ENCODE measurements around the gene GRHL1.
"Not testable (repeated sequence)": the region's sequence is repeated elsewhere in the genome, so short reads cannot be mapped to it uniquely, and the experiment has no call there.

Gene GRHL1

DNA sequence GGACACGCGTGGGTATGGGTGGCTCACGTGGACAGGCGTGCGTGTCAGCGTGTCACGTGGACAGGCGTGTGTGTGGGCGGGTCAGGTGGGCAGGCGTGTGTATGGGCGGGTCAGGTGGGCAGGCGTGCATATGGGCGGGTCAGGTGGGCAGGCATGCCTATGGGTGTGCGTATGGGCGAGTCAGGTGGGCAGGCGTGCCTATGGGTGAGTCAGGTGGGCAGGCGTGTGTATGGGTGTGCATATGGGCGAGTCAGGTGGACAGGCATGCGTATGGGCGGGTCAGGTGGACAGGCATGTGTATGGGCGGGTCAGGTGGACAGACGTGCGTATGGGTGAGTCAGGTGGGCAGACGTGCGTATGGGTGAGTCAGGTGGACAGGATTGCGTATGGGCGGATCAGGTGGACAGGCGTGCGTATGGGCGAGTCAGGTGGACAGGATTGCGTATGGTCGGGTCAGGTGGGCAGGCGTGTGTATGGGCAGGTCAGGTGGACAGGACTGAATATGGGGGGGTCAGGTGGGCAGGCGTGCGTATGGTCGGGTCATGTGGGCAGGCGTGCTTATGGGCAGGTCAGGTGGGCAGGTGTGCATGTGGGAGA lies 61.0 kb downstream of the GRHL1 start:
- not testable (repeated sequence) for H3K9me2 ChIP-seq (replicated peaks; ENCODE audit: insufficient read depth, low read length); H3K9ac ChIP-seq (ENCODE audit: low read length); H3K27ac ChIP-seq (ENCODE audit: low read length); H3K4me3 ChIP-seq (ENCODE audit: low read length); H3K27me3 ChIP-seq (replicated peaks; ENCODE audit: insufficient read depth, low read length); H3K36me3 ChIP-seq (replicated peaks; ENCODE audit: insufficient read depth, low read length); H3F3A ChIP-seq (ENCODE audit: insufficient read depth, low read length); H4K20me1 ChIP-seq (ENCODE audit: insufficient read depth, low read length); DNase-seq; H3K4me1 ChIP-seq (ENCODE audit: low read length); H3K9me3 ChIP-seq (replicated peaks; ENCODE audit: insufficient read depth, low read length); H3K79me2 ChIP-seq (ENCODE audit: low read length); H3K4me2 ChIP-seq (ENCODE audit: low read depth, low read length); H2AFZ ChIP-seq (ENCODE audit: low read length)

DNA sequence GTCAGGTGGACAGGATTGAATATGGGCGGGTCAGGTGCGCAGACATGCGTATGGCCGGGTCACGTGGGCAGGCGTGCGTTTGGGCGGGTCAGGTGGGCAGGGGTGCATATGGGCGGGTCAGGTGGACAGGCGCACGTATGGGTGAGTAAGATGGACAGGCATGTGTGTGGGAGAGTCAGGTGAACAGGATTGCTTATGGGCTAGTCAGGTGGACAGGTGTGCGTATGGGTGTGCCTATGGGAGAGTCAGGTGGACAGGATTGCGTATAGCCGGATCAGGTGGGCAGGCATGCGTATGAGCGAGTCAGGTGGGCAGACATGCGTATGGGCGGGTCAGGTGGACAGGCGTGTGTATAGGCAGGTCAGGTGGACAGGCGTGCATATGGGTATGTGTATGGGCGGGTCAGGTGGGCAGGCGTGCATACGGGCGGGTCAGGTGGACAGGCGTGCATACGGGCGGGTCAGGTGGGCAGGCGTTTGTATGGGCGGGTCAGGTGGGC lies 61.5 kb downstream of the GRHL1 start:
- no peaks in the 10 kb centered on the region for H3K36me3 ChIP-seq (replicated peaks; ENCODE audit: insufficient read depth, low read length)
- H2AFZ ChIP-seq (ENCODE audit: low read length), result no peak overlapping the region
- no peak overlapping the region for H3K4me2 ChIP-seq (ENCODE audit: low read depth, low read length)
- no peaks in the 10 kb centered on the region for H4K20me1 ChIP-seq (ENCODE audit: insufficient read depth, low read length)
- no peak for TF ChIP-seq EZH2 (optimal IDR thresholded peaks at IDR 0.05; ENCODE audit: low read depth, low read length)
- no peak for TF ChIP-seq CTCF (IDR thresholded peaks at IDR 0.05; ENCODE audit: low read length)
- TF ChIP-seq EZH2phosphoT487 (IDR thresholded peaks at IDR 0.05; ENCODE audit: low read length), result no peak
- no peak overlapping the region for H3K4me3 ChIP-seq (ENCODE audit: low read length)
- H3K27me3 ChIP-seq (replicated peaks; ENCODE audit: insufficient read depth, low read length), result no peaks in the 10 kb centered on the region
- no peak for DNase-seq
- H3K9ac ChIP-seq (ENCODE audit: low read length), result no peak overlapping the region
- H3K4me1 ChIP-seq (ENCODE audit: low read length), result no peaks in the 10 kb centered on the region
- H3K9me3 ChIP-seq (replicated peaks; ENCODE audit: insufficient read depth, low read length), result no peaks in the 10 kb centered on the region
- no peaks in the 10 kb centered on the region for H3F3A ChIP-seq (ENCODE audit: insufficient read depth, low read length)
- no peaks in the 10 kb centered on the region for H3K79me2 ChIP-seq (ENCODE audit: low read length)
- H3K27ac ChIP-seq (ENCODE audit: low read length), result no peak overlapping the region
- H3K9me2 ChIP-seq (replicated peaks; ENCODE audit: insufficient read depth, low read length), result no peaks in the 10 kb centered on the region

GRCh38 chr2:10013651-10014417 lies 62.3 kb downstream of the GRHL1 start:
- H3K9me2 ChIP-seq (replicated peaks; ENCODE audit: insufficient read depth, low read length); H3K36me3 ChIP-seq (replicated peaks; ENCODE audit: insufficient read depth, low read length); H3F3A ChIP-seq (ENCODE audit: insufficient read depth, low read length); H3K79me2 ChIP-seq (ENCODE audit: low read length); H3K4me2 ChIP-seq (ENCODE audit: low read depth, low read length); DNase-seq; H3K27ac ChIP-seq (ENCODE audit: low read length); H3K27me3 ChIP-seq (replicated peaks; ENCODE audit: insufficient read depth, low read length); H2AFZ ChIP-seq (ENCODE audit: low read length); H3K4me1 ChIP-seq (ENCODE audit: low read length); H3K4me3 ChIP-seq (ENCODE audit: low read length); H4K20me1 ChIP-seq (ENCODE audit: insufficient read depth, low read length); H3K9me3 ChIP-seq (replicated peaks; ENCODE audit: insufficient read depth, low read length); H3K9ac ChIP-seq (ENCODE audit: low read length): not testable (repeated sequence)

DNA sequence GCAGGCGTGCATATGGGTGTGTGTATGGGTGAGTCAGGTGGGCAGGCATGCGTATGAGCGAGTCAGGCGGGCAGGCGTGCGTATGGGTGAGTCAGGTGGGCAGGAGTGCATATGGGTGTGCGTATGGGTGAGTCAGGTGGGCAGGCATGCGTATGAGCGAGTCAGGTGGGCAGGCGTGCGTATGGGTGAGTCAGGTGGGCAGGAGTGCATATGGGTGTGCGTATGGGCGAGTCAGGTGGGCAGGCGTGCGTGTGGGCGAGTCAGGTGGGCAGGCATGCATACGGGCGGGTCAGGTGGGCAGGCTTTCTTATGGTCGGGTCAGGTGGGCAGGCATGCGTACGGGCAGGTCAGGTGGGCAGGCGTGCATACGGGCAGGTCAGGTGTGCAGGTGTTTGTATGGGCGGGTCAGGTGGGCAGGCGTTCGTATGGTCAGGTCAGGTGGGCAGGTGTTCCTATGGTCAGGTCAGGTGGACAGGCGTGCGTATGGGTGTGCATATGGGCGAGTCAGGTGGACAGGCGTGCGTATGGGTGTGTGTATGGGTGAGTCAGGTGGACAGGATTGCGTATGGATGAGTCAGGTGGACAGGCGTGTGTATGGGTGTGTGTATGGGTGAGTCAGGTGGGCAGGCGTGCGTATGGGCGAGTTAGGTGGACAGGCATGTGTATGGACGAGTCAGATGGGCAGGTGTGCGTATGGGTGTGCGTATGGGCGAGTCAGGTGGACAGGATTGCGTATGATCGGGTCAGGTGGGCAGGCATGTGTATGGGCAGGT lies 63.1 kb downstream of the GRHL1 start:
- Histone ChIP-seq H3K79me2 (ENCODE audit: low read length) (no peaks in the 10 kb centered on the region), H3K27ac (ENCODE audit: low read length) (no peak overlapping the region), H3K9me3 (replicated peaks; ENCODE audit: insufficient read depth, low read length) (no peaks in the 10 kb centered on the region), H3K9me2 (replicated peaks; ENCODE audit: insufficient read depth, low read length) (no peaks in the 10 kb centered on the region), H3K4me1 (ENCODE audit: low read length) (no peaks in the 10 kb centered on the region), H3K27me3 (replicated peaks; ENCODE audit: insufficient read depth, low read length) (no peaks in the 10 kb centered on the region), H4K20me1 (ENCODE audit: insufficient read depth, low read length) (no peaks in the 10 kb centered on the region), H3F3A (ENCODE audit: insufficient read depth, low read length) (no peaks in the 10 kb centered on the region), H2AFZ (ENCODE audit: low read length) (no peak overlapping the region), H3K4me3 (ENCODE audit: low read length) (no peak overlapping the region), H3K36me3 (replicated peaks; ENCODE audit: insufficient read depth, low read length) (no peaks in the 10 kb centered on the region), H3K9ac (ENCODE audit: low read length) (no peak overlapping the region), H3K4me2 (ENCODE audit: low read depth, low read length) (no peak overlapping the region)
- DNase-seq, result no peak
- TF ChIP-seq CTCF (IDR thresholded peaks at IDR 0.05; ENCODE audit: low read length), result no peak
- no peak for TF ChIP-seq EZH2 (optimal IDR thresholded peaks at IDR 0.05; ENCODE audit: low read depth, low read length)
- no peak for TF ChIP-seq EZH2phosphoT487 (IDR thresholded peaks at IDR 0.05; ENCODE audit: low read length)

DNA sequence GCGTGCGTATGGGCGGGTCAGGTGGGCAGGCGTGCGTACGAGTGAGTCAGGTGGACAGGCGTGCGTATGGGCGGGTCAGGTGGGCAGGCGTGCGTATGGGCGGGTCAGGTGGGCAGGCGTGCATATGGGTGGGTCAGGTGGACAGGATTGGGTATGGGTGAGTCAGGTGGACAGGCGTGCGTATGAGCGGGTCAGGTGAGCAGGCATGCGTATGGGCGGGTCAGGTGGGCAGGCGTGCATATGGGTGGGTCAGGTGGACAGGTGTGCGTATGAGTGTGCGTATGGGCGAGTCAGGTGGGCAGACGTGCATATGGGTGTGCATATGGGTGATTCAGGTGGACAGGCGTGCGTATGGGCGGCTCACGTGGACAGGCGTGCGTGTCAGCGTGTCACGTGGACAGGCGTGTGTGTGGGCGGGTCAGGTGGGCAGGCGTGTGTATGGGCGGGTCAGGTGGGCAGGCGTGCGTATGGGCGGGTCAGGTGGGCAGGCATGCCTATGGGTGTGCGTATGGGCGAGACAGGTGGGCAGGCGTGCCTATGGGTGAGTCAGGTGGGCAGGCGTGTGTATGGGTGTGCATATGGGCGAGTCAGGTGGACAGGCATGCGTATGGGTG lies 64.0 kb downstream of the GRHL1 start:
- not testable (repeated sequence) for H3K4me3 ChIP-seq (ENCODE audit: low read length); DNase-seq; H3K4me2 ChIP-seq (ENCODE audit: low read depth, low read length); H3K36me3 ChIP-seq (replicated peaks; ENCODE audit: insufficient read depth, low read length); H3K79me2 ChIP-seq (ENCODE audit: low read length); H3K9ac ChIP-seq (ENCODE audit: low read length); H3F3A ChIP-seq (ENCODE audit: insufficient read depth, low read length); H3K4me1 ChIP-seq (ENCODE audit: low read length); H2AFZ ChIP-seq (ENCODE audit: low read length); H3K9me2 ChIP-seq (replicated peaks; ENCODE audit: insufficient read depth, low read length); H4K20me1 ChIP-seq (ENCODE audit: insufficient read depth, low read length); H3K27me3 ChIP-seq (replicated peaks; ENCODE audit: insufficient read depth, low read length); H3K27ac ChIP-seq (ENCODE audit: low read length); H3K9me3 ChIP-seq (replicated peaks; ENCODE audit: insufficient read depth, low read length)
